Stimulated activated CD4-positive, alpha-beta T cell treated with anti-CD3 and anti-CD28 coated beads, Interleukin-4, amount 100 ng/mL, for 4 hours (primary cell): ENCODE measurements around the gene DMXL1.

Experiments used
- DNase-seq, 2 experiments: peaks; one replicate each; pipeline ENCODE4 v3.0.0-alpha.2; 2020

DMXL1 gene

GRCh38 chr5:119070828-119071560, at the start of gene DMXL1:
Gene DMXL1, plus strand, starts transcription at chr5:119071087. Its CDS starts 483 bp downstream, at chr5:119071570.
- DNase-seq, result peak; percentile 97 to 98

- no peak for DNase-seq
Observed at GRCh38 chr5:119021149-119021732, 49.6 kb upstream of the DMXL1 start.

GRCh38 chr5:119022017-119022745, 48.7 kb upstream of the DMXL1 start:
- DNase-seq, result no peak

GRCh38 chr5:119022773-119023172, 48.1 kb upstream of the DMXL1 start:
- DNase-seq, result no peak

- no peak for DNase-seq
Observed at GRCh38 chr5:119028575-119028974, 42.3 kb upstream of the DMXL1 start.

GRCh38 chr5:119031011-119031886, 39.6 kb upstream of the DMXL1 start:
- no peak for DNase-seq

- peak in 1 of 2 experiments; percentile 5 for DNase-seq
Observed at GRCh38 chr5:119031905-119032304, 39.0 kb upstream of the DMXL1 start.

- no peak for DNase-seq
Observed at GRCh38 chr5:119032656-119033055, 38.2 kb upstream of the DMXL1 start.

GRCh38 chr5:119033135-119033534, 37.8 kb upstream of the DMXL1 start:
- no peak for DNase-seq

GRCh38 chr5:119036101-119036762, 34.7 kb upstream of the DMXL1 start:
- no peak for DNase-seq

- no peak for DNase-seq
Observed at GRCh38 chr5:119037496-119038215, 33.2 kb upstream of the DMXL1 start.

- no peak for DNase-seq
Observed at GRCh38 chr5:119048246-119048645, 22.6 kb upstream of the DMXL1 start.

GRCh38 chr5:119049824-119050449, 20.9 kb upstream of the DMXL1 start:
- DNase-seq, result no peak

GRCh38 chr5:119054101-119054500, 16.8 kb upstream of the DMXL1 start:
- no peak for DNase-seq

- no peak for DNase-seq
Observed at GRCh38 chr5:119055294-119055693, 15.6 kb upstream of the DMXL1 start.

GRCh38 chr5:119058979-119059529, 11.8 kb upstream of the DMXL1 start:
- DNase-seq, result no peak

GRCh38 chr5:119059740-119060255, 11.1 kb upstream of the DMXL1 start:
- no peak for DNase-seq

- no peak for DNase-seq
Observed at GRCh38 chr5:119063579-119064379, 7.1 kb upstream of the DMXL1 start.

GRCh38 chr5:119067450-119067849, 3.4 kb upstream of the DMXL1 start:
- no peak for DNase-seq

GRCh38 chr5:119070578-119070827, 384 bp upstream of the DMXL1 start:
- peak in 1 of 2 experiments; percentile 63 for DNase-seq
